ENCODE measurements around the gene MICAL3.

The MICAL3 gene

DNA sequence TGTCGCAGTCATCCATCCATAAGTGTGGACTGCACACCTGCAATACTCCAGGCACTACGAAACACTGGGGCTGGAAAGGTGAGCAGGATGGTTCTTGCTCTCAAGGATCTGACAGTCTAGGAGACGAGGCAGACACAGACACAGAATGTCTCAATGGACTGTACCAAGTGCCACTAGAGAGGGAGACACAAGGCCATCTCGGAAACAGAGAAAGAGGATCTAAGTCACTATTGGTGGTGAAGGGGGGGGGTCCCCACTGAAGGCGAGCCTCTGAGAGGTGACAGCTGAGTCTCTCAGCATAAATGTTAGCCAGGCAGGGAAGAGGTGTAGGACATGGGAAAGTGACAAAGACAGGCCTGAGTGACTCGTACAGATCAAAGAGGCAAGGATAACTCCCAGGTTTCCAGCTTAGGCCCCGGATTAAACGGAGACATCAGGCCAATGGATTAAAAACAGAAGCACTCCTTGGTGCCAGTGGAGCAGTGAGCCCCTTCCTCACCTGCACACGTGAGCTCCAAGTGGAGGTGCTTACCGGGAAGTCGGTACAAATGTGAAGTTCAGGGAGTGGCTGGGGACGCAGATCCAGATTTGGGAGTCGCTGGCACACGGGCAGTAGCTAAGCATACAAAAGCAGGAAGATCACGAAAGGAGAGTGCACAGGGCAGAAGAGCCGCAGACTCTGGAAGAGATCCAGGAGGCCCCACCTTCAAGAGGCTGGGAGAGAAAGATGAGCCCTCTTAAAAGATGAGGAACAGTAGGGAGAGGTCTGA lies 117.2 kb downstream of the MICAL3 start:
- no peak for DNase-seq

- no peak for DNase-seq
These were observed 118.9 kb downstream of the MICAL3 start for GRCh38 chr22:17905445-17905844.

GRCh38 chr22:17903564-17904295 lies 120.6 kb downstream of the MICAL3 start:
- peak; percentile 53 for DNase-seq

GRCh38 chr22:17902960-17903359 lies 121.4 kb downstream of the MICAL3 start:
- DNase-seq = no peak

- DNase-seq = no peak
These were observed 126.0 kb downstream of the MICAL3 start for GRCh38 chr22:17898375-17898774.

DNA sequence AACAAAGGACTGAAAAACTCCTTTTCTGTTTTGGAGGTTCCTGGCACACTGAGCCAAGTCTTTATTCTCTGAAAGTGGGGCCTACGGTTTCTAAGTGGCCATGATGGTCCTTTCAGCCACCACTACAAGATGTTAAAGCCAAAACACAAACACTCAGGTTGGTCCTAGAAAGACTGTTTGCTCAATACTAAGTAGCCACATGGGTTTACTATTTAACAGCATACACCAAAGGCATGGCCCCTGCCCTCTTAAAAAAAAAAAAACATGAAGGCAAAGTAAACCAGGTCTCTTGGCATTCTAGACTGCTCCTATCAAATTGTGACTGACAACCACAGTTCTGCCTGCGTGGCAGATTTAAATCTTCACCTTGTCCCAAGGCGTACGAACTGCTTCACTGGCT lies 126.5 kb downstream of the MICAL3 start:
- DNase-seq = no peak

- no peak for DNase-seq
These were observed 126.9 kb downstream of the MICAL3 start for GRCh38 chr22:17897426-17897825.

GRCh38 chr22:17896586-17896985 lies 127.8 kb downstream of the MICAL3 start:
- DNase-seq = no peak

DNA sequence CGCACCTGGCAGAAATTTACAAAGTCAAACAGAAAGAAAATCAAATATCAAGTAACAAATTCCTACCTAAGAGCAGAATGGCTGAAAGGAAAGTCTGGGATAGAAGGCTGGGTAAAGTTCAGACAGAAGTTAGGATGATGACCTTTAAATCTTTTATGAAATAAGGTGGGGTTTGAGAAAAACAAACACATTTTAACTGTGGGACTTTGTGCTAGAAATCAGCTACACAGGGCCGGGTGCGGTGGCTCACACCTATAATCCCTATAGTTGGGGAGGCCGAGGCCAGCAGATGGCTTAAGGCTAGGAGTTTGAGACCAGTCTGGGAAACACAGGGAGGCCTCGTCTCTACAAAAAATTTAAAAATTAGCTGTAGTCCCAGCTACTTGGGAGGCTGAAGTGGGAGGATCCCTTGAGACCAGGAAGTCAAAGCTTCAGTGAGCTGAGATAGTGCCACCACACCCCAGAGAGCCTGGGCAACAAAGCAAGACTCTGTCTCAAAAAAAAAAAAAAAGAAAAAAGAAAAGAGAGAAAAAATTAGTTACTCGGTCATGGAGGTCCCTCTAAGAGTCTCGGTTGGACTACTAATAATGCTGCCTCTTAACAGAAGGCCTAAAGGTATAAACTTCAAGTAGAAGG lies 130.3 kb downstream of the MICAL3 start:
- no peak for DNase-seq

- no peak for DNase-seq
These were observed 132.0 kb downstream of the MICAL3 start for GRCh38 chr22:17892376-17892775.

- DNase-seq = no peak
These were observed 132.7 kb downstream of the MICAL3 start for GRCh38 chr22:17891481-17892167.

GRCh38 chr22:17890892-17891291 lies 133.5 kb downstream of the MICAL3 start:
- no peak for DNase-seq

DNA sequence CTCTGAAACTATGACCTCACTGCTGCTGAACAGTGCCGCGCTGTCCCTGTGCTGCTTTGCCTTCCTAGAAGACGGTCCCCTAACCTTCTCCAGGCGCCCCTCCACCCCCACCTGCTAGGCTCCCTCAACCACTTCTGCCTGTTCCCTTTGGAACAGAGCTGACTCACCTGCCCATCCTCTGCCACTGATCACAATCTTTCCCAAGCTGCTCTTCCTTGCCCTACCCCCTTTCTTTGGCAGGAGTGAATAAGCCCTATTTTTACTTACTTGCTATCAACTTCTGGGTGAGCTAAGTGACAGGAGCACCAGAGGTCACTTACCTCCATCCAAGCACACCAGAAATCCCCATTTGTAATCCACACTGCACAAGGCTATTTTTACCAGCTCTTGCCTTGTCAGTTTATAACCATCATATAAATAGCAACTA lies 134.1 kb downstream of the MICAL3 start:
- no peak for DNase-seq

GRCh38 chr22:17888855-17889254 lies 135.5 kb downstream of the MICAL3 start:
- no peak for DNase-seq

- DNase-seq = no peak
These were observed 135.9 kb downstream of the MICAL3 start for GRCh38 chr22:17888439-17888838.

- no peak for DNase-seq
These were observed 139.5 kb downstream of the MICAL3 start for GRCh38 chr22:17884893-17885292.

DNA sequence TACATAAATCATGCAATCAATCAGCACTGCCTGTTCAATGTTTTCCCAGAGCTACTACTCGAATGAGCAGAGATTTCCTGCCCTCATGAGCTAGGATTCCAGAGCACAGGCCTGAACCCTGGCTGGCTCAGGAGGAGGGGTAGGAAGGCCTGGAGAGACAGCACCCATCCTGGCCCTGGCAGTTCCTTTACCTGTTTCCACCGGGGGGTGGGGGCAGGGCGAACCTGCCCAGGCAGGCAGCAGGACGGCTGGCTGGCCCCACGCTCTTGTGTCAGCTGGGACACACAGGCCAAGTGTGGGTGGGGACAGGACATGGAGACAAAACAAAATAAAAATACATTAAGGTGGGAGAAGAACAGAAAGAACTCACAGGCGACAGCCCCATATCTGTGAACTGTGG lies 140.3 kb downstream of the MICAL3 start:
- no peak for DNase-seq

DNA sequence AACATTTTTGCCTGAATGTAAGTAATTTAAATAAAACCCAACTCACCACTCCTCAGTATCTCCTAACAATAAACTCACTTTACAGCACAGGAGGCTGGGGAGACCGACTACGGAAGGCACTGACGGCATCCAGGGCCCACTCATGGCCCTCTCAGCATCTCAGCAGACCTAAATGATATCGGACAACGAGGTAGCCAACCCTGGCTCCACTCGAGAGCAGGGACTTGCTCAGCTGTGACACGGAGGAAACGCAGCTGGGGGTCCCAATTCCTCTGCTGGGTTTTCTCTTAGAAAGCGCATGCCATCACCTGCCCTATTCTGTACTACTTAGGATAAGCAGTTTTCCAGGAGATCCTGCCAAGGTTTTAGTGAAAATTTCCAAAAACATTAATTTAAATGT lies 141.0 kb downstream of the MICAL3 start:
- no peak for DNase-seq

GRCh38 chr22:17882727-17883126 lies 141.6 kb downstream of the MICAL3 start:
- DNase-seq = no peak

- no peak for DNase-seq
These were observed 142.2 kb downstream of the MICAL3 start for GRCh38 chr22:17882162-17882561.

GRCh38 chr22:17881366-17881765 lies 143.0 kb downstream of the MICAL3 start:
- no peak for DNase-seq

DNA sequence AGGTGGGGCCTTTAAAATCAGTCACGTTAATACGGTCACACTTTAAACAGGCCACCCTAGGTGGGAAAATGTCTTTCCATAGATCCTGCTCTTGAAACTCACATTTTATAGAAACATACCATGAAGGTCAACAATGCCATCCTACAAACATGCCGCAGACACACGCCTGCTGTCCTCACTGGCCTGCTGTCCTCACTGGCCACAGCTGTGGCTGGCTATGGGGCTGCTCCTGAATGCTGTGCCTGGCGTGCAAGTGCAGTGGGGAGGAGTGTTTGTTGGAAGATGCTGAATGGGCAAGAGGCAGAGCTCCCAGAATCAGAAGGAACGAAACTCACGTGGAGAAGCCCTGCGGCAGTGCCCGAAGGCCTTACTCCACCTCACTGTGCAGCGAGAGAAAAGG lies 143.9 kb downstream of the MICAL3 start:
- DNase-seq = no peak

DNA sequence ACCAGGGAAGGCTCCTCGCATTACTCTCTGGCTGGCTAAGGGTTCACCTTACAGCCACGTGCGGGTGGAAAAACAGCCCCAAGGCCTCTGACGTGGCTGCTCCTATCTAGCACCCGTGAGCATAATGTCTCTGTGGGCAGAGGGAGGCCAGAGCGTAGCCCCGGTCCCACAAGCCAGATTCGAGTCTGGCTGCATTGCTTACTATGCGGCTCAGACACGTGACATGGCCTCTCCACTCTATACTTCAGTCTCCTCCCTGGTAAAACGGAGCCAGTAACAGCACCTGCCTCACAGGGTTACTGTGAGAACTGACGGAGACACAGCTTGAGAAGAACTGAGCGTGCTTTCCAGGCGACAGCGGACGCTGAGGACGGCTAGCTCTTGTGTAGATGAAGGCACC lies 144.3 kb downstream of the MICAL3 start:
- no peak for DNase-seq
